Effector CD4-positive, alpha-beta T cell (primary cell): Measurements from ENCODE around the gene COL4A1.

ENCODE experiments used
- DNase-seq: peaks from one replicate; pipeline ENCODE4 v3.0.0-alpha.2; 2020

COL4A1 gene

GRCh38 chr13:110107568-110108347, 199.2 kb downstream of the COL4A1 start:
- DNase-seq = no peak

GRCh38 chr13:110106726-110107125, 200.2 kb downstream of the COL4A1 start:
- DNase-seq = no peak

- DNase-seq = no peak
Observed at GRCh38 chr13:110105136-110105535, 201.8 kb downstream of the COL4A1 start.

- no peak for DNase-seq
Observed at GRCh38 chr13:110103534-110103933, 203.4 kb downstream of the COL4A1 start.

GRCh38 chr13:110103026-110103425, 203.9 kb downstream of the COL4A1 start:
- DNase-seq = no peak

DNA sequence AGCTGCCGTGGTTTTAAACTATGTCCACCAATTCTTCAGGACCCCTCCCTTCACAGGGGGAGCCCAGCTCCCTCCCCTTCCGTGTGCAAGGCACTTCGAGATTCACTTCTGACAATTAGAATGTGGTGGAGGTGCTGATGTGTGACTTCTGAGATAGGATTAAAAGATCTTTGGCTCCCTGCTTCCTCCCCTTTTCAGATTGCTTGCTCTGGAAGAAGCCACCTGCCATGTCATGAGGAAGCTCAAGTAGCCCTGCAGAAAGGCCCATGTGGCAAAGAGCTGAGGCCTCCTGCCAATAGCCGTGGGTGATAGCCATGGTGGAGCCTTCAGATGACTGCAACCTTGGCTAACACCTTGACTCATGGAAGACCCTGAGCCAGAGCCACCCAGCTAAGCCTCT, 204.9 kb downstream of the COL4A1 start:
- no peak for DNase-seq

DNA sequence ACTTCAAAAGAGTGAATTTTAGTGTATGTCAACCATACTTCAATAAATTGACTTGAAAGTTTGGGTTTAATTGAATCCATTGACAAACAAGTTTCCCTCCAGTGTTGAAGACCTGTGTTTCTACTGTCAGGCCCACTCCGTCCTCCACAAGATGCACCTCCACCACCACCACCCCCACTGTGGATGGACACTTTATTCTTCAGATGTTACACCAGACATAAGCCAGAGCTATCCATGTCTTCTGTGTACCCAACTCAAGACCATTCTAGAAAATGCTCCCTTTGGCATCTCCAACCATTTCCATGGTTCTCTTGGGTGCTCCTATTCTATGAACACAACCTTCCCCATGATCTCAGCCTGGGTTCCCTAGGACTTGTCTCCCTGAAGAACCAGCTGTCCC, 207.0 kb downstream of the COL4A1 start:
- DNase-seq = no peak
